HepG2 (cell line): ENCODE data around the gene FSIP1. TPM values are rescaled to one million over a fixed set of nuclear protein-coding genes. Genes with fewer than 3 reads are reported as not detected.

Experiments
- ATAC-seq: fragments of 200-7000 bp; cut with Tn5 transposase; 3 replicates; pipeline ENCODE4 v1.9.1; 2020; ENCODE audit warnings: mild to moderate bottlenecking, moderate library complexity
- BruUV-seq: library from RNA; stranded (reverse); fragments of 400-500 nt; replicated peaks from 2 replicates; lab custom pipeline; 2021; lab: Mats Ljungman, UMichigan
- CTCF ChIA-PET: fragments of 300-600 bp; formaldehyde crosslinking; extraction: SDS; loops from one replicate; lab custom pipeline; 2021; ENCODE audit warnings: low total read pairs, inconsistent platforms, low intra/inter-chr PET ratio; lab: Yijun Ruan, JAX
- POLR2A ChIA-PET: fragments of 350-600 bp; sonication (Branson Sonifier 250); formaldehyde crosslinking; loops from one replicate; lab custom pipeline; 2020; ENCODE audit warnings: antibody characterized with exemption, inconsistent platforms; lab: Yijun Ruan, JAX
- DNase-seq: peaks from one replicate; pipeline ENCODE4 v3.0.0-alpha.2; 2015; ENCODE audit warnings: low spot score
- FAIRE-seq: peaks from 3 replicates; lab custom pipeline; 2011; peaks lifted over from hg19 to GRCh38; lab: Jason Lieb, UNC
- H2AFZ ChIP-seq: one replicate; pipeline ENCODE4 v1.6.1; 2011; ENCODE audit warnings: low read length, inconsistent platforms
- H3K27ac ChIP-seq: fragments of 300-600 bp; 3 replicates; pipeline ENCODE4 v1.8.0; 2011; ENCODE audit warnings: mixed run types, mild to moderate bottlenecking, mixed read lengths, low read length, inconsistent platforms; ENCODE audit not compliant: insufficient read depth; ENCODE audit errors: extremely low read length
- H3K27me3 ChIP-seq, 2 experiments: fragments of 200-600 bp in 1 of 2; 2 replicates in 1 of 2; 3 replicates in 1 of 2; pipeline versions ENCODE4 v1.6.0 to v1.8.0; 2011; ENCODE audit warnings: low read length in 2 of 2, mild to moderate bottlenecking in 2 of 2, moderate library complexity in 2 of 2, inconsistent platforms in 1 of 2; ENCODE audit not compliant: insufficient read depth in 2 of 2, control insufficient read depth in 1 of 2
- H3K36me3 ChIP-seq, 2 experiments: fragments of 200-600 bp in 1 of 2; replicated peaks in 1 of 2; 2 replicates in 1 of 2; 3 replicates in 1 of 2; pipeline versions ENCODE4 v1.5.1 to v1.8.0; 2011; ENCODE audit warnings: low read length in 2 of 2, inconsistent platforms in 1 of 2; ENCODE audit not compliant: insufficient read depth in 2 of 2, control insufficient read depth in 1 of 2
- H3K4me1 ChIP-seq: 2 replicates; pipeline ENCODE4 v1.5.1; 2012; ENCODE audit warnings: low read length, inconsistent platforms; ENCODE audit not compliant: insufficient read depth
- H3K4me2 ChIP-seq: 2 replicates; pipeline ENCODE4 v1.6.0; 2011; ENCODE audit warnings: low read depth, low read length, inconsistent platforms
- H3K4me3 ChIP-seq, 3 experiments: fragments of 200-600 bp in 1 of 3; sonication (generic), shearing (Covaris generic) in 1 of 3; replicated peaks in 1 of 3; 2 replicates each; pipeline ENCODE4 v1.5.1; 2011 to 2016; ENCODE audit warnings: low read length in 3 of 3, inconsistent platforms in 2 of 3, low read depth in 2 of 3, mild to moderate bottlenecking in 2 of 3, control low read depth in 1 of 3, mixed read lengths in 1 of 3; ENCODE audit not compliant: insufficient read depth in 1 of 3
- H3K79me2 ChIP-seq: one replicate; pipeline ENCODE4 v1.6.1; 2011; ENCODE audit warnings: low read length, inconsistent platforms; ENCODE audit not compliant: insufficient read depth
- H3K9ac ChIP-seq: 2 replicates; pipeline ENCODE4 v1.6.0; 2011; ENCODE audit warnings: mild to moderate bottlenecking, low read depth, low read length, inconsistent platforms; ENCODE audit not compliant: insufficient read depth
- H3K9me3 ChIP-seq: 2 replicates; pipeline ENCODE4 v1.5.1; 2012; ENCODE audit warnings: mild to moderate bottlenecking, low read length
- H4K20me1 ChIP-seq: 2 replicates; pipeline ENCODE4 v1.6.0; 2011; ENCODE audit warnings: inconsistent platforms, mild to moderate bottlenecking, low read length, moderate library complexity; ENCODE audit not compliant: insufficient read depth
- ARID2 ChIP-seq: sonication (generic); formaldehyde crosslinking; IDR thresholded peaks from 2 replicates; pipeline ENCODE4 v1.8.1; 2022; ENCODE audit warnings: mild to moderate bottlenecking, missing genetic modification reagents, borderline replicate concordance
- CERS6 ChIP-seq: sonication (generic); formaldehyde crosslinking; IDR thresholded peaks from 2 replicates; pipeline ENCODE4 v1.5.0; 2020; ENCODE audit warnings: missing genetic modification reagents
- DMAP1 ChIP-seq: IDR thresholded peaks from 2 replicates; pipeline ENCODE4 v1.6.1; 2016
- DR1 ChIP-seq: sonication (generic); formaldehyde crosslinking; IDR thresholded peaks from 2 replicates; pipeline ENCODE4 v1.8.0; 2021; ENCODE audit warnings: mild to moderate bottlenecking, missing genetic modification reagents, inconsistent platforms
- DRAP1 ChIP-seq: IDR thresholded peaks from 2 replicates; pipeline ENCODE4 v1.6.1; 2016; ENCODE audit warnings: missing genetic modification reagents, missing compliant biosample characterization
- HNF4A ChIP-seq: sonication (generic); formaldehyde crosslinking; IDR thresholded peaks from 2 replicates; pipeline ENCODE4 v1.4.0; 2020; ENCODE audit warnings: missing genetic modification reagents
- KLF11 ChIP-seq: IDR thresholded peaks from 2 replicates; pipeline ENCODE4 v1.6.1; 2016; ENCODE audit warnings: missing compliant biosample characterization
- KMT2A ChIP-seq: sonication (generic); formaldehyde crosslinking; IDR thresholded peaks from 2 replicates; pipeline ENCODE4 v1.4.0; 2020; ENCODE audit warnings: missing genetic modification reagents
- MXI1 ChIP-seq: IDR thresholded peaks from 3 replicates; pipeline ENCODE4 v1.6.1; 2012; ENCODE audit warnings: low read depth, low read length, inconsistent platforms, borderline replicate concordance
- POLR2AphosphoS2 ChIP-seq: IDR thresholded peaks from 2 replicates; pipeline ENCODE4 v1.6.1; 2011; ENCODE audit warnings: low read depth, low read length, improper control_type of control experiment
- RNF219 ChIP-seq: sonication (generic); formaldehyde crosslinking; IDR thresholded peaks from 2 replicates; pipeline ENCODE4 v1.5.0; 2020; ENCODE audit warnings: mild to moderate bottlenecking, missing genetic modification reagents
- TBX3 ChIP-seq: fragments of 450-650 bp; IDR thresholded peaks from 2 replicates; pipeline ENCODE4 v1.6.1; 2017; ENCODE audit warnings: antibody characterized with exemption, mild to moderate bottlenecking, inconsistent platforms, borderline replicate concordance
- ZNF101 ChIP-seq: sonication (generic); formaldehyde crosslinking; IDR thresholded peaks from 2 replicates; pipeline ENCODE4 v1.4.0; 2020; ENCODE audit warnings: mild to moderate bottlenecking, low read depth, missing genetic modification reagents, borderline replicate concordance
- ZNF382 ChIP-seq: sonication (generic); formaldehyde crosslinking; IDR thresholded peaks from 2 replicates; pipeline ENCODE4 v1.5.0; 2020; ENCODE audit warnings: missing genetic modification reagents, mild to moderate bottlenecking, borderline replicate concordance
- ZNF451 ChIP-seq: sonication (generic); formaldehyde crosslinking; IDR thresholded peaks from 2 replicates; pipeline ENCODE4 v1.5.0; 2020; ENCODE audit warnings: mild to moderate bottlenecking, missing genetic modification reagents
- in situ Hi-C: cut with HindIII; loops from 2 replicates; pipeline ENCODE4 v1.10.0; 2017; ENCODE audit warnings: low pct_unique_long_range_greater_than_20kb; ENCODE audit not compliant: extremely low pct_ligation_motif_present
- intact Hi-C: fragments of 100-400 bp; cut with micrococcal nuclease; formaldehyde crosslinking; loops from one replicate; pipeline ENCODE4 v1.10.0; 2022; ENCODE audit not compliant: unreplicated experiment
- polyA plus RNA-seq, 8 experiments: library from polyadenylated mRNA; depleted of rRNA in 3 of 8; stranded (reverse) in 7 of 8; unstranded in 1 of 8; fragments of >200 nt; fragmentation: Illumina TruSeq in 4 of 8; extraction: Trizol in 4 of 8; gene quantifications; 2 replicates each; pipeline versions ENCODE4 v1.2.1 to v1.2.3, GENCODE V29; 2011 to 2016; ENCODE audit warnings: low read depth in 4 of 8, missing spikeins in 1 of 8, mixed read lengths in 1 of 8; ENCODE audit not compliant: insufficient read depth in 1 of 8
- total RNA-seq, 5 experiments: library from RNA; depleted of rRNA; stranded (reverse); fragments of >200 nt; fragmentation: Illumina TruSeq; extraction: Trizol; gene quantifications; 2 replicates each; pipeline ENCODE4 v1.2.3, GENCODE V29; 2016; ENCODE audit warnings: low read depth in 1 of 5
- TF ChIP-seq, protein P1 (sequence below): sonication (generic); formaldehyde crosslinking; IDR thresholded peaks from 2 replicates; pipeline ENCODE4 v1.4.0; 2020; ENCODE audit warnings: mild to moderate bottlenecking, missing genetic modification reagents
- TF ChIP-seq, protein P2 (sequence below): sonication (generic); formaldehyde crosslinking; IDR thresholded peaks from 2 replicates; pipeline ENCODE4 v1.8.0; 2022; ENCODE audit warnings: low read depth, missing genetic modification reagents
- TF ChIP-seq, protein P3 (sequence below): sonication (generic); formaldehyde crosslinking; IDR thresholded peaks from 2 replicates; pipeline ENCODE4 v1.5.1; 2020; ENCODE audit warnings: missing genetic modification reagents, mild to moderate bottlenecking, borderline replicate concordance

FSIP1 gene
- total and polyA plus RNA-seq, 2 of the 13 experiments (the other 11 are each of a cell fraction or from before 2014, with no cell fraction given): 0.18 TPM; not detected in 1

GRCh38 chr15:39817892-39818291 is 35.3 kb upstream of the FSIP1 start:
- in situ Hi-C loops: no loop called here
- Histone ChIP-seq H3K4me2 (no peak overlapping the region), H2AFZ (no peak overlapping the region), H3K9me3 (no peaks in the 10 kb centered on the region), H4K20me1 (no peaks in the 10 kb centered on the region), H3K27ac (no peak overlapping the region), H3K36me3 (no peaks in the 10 kb centered on the region), H3K4me3 (no peak overlapping the region), H3K9ac (no peak overlapping the region), H3K79me2 (no peaks in the 10 kb centered on the region), H3K4me1 (no peaks in the 10 kb centered on the region), H3K27me3 (no peaks in the 10 kb centered on the region)
- intact Hi-C loops: no loop called here
- no TSS peak for BruUV-seq
- no peak for FAIRE-seq
- DNase-seq: no peak
- ChIA-PET CTCF (no interaction called here), POLR2A (no interaction called here)
- no peak for ATAC-seq
- TF ChIP-seq HNF4A (no peak), KMT2A (CRISPR knock-in tag) (no peak), ZNF451 (CRISPR knock-in tag) (no peak), RNF219 (no peak), DMAP1 (CRISPR knock-in tag) (no peak), TBX3 (no peak), ZNF382 (CRISPR knock-in tag) (no peak), ARID2 (CRISPR knock-in tag) (no peak), DR1 (CRISPR knock-in tag) (no peak), MXI1 (no peak), ZNF101 (CRISPR knock-in tag) (no peak), KLF11 (CRISPR knock-in tag) (no peak), DRAP1 (CRISPR knock-in tag) (no peak), POLR2AphosphoS2 (no peak), CERS6 (CRISPR knock-in tag) (no peak)
- TF ChIP-seq, protein P1, sequence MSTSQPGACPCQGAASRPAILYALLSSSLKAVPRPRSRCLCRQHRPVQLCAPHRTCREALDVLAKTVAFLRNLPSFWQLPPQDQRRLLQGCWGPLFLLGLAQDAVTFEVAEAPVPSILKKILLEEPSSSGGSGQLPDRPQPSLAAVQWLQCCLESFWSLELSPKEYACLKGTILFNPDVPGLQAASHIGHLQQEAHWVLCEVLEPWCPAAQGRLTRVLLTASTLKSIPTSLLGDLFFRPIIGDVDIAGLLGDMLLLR (CRISPR knock-in tag): no peak
- TF ChIP-seq, protein P2, sequence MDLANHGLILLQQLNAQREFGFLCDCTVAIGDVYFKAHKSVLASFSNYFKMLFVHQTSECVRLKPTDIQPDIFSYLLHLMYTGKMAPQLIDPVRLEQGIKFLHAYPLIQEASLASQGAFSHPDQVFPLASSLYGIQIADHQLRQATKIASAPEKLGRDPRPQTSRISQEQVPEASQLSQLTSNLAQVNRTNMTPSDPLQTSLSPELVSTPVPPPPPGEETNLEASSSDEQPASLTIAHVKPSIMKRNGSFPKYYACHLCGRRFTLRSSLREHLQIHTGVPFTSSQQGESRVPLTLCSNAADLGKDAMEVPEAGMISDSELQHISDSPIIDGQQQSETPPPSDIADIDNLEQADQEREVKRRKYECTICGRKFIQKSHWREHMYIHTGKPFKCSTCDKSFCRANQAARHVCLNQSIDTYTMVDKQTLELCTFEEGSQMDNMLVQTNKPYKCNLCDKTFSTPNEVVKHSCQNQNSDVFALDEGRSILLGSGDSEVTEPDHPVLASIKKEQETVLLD (CRISPR knock-in tag): no peak
- TF ChIP-seq, protein P3, sequence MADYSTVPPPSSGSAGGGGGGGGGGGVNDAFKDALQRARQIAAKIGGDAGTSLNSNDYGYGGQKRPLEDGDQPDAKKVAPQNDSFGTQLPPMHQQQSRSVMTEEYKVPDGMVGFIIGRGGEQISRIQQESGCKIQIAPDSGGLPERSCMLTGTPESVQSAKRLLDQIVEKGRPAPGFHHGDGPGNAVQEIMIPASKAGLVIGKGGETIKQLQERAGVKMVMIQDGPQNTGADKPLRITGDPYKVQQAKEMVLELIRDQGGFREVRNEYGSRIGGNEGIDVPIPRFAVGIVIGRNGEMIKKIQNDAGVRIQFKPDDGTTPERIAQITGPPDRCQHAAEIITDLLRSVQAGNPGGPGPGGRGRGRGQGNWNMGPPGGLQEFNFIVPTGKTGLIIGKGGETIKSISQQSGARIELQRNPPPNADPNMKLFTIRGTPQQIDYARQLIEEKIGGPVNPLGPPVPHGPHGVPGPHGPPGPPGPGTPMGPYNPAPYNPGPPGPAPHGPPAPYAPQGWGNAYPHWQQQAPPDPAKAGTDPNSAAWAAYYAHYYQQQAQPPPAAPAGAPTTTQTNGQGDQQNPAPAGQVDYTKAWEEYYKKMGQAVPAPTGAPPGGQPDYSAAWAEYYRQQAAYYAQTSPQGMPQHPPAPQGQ (CRISPR knock-in tag): no peak
